A375 (cell line): ENCODE measurements around the gene FAM209B. TPM values are rescaled to one million over a fixed set of nuclear protein-coding genes. Genes with fewer than 3 reads are reported as not detected.

ENCODE experiments used
- total RNA-seq: library from RNA; depleted of rRNA; stranded (reverse); fragments of >200 nt; shearing (Covaris generic); gene quantifications from 2 replicates; pipeline ENCODE4 v1.2.3, GENCODE V29; 2014; rRNA removed

The FAM209B gene
- 1.1 TPM in 1 of 2 replicates, not detected in the other for total RNA-seq

GRCh38 chr20:56532946-56533345 is at the start of gene FAM209B:
Gene FAM209B (plus strand): TSS chr20:56533246. CDS start chr20:56533342, 96 bp downstream.

GRCh38 chr20:56524444-56524843 is 8.6 kb upstream of the FAM209B start, which contains the start of gene FAM209A:
Gene FAM209A (plus strand): TSS chr20:56524744. CDS start chr20:56524809, 65 bp downstream.

Other genes with a start within 250 kb of the FAM209B start
- gene FAM210B, start 174.3 kb upstream of the FAM209B start, total RNA-seq = 24.0 and 26.8 TPM in 2 replicates
- gene AURKA, start 141.0 kb upstream of the FAM209B start, total RNA-seq = 61.3 and 62.1 TPM in 2 replicates
- gene CSTF1, start 140.6 kb upstream of the FAM209B start, total RNA-seq = 37.7 and 39.5 TPM in 2 replicates
- 0.03 and 0.04 TPM in 2 replicates for gene CASS4, start 121.0 kb upstream of the FAM209B start, total RNA-seq
- 86.5 and 99.4 TPM in 2 replicates for gene RTF2, start 64.6 kb upstream of the FAM209B start, total RNA-seq
- gene FAM209A, start 8.5 kb upstream of the FAM209B start, total RNA-seq = 0.61 TPM in 1 of 2 replicates, not detected in the other
- gene TFAP2C, start 96.1 kb downstream of the FAM209B start, total RNA-seq = 72.8 and 73.6 TPM in 2 replicates